Dendritic cell treated with granulocyte-macrophage colony-stimulating factor and Interleukin-4, amounts not matched to agents 40 ng/mL and 50 ng/mL, for 4 days (primary cell): ENCODE results near the gene FIGNL1.

Experiments used
- H3K27ac Mint-ChIP-seq: one replicate; pipeline ENCODE4 v1.8.0; 2022; ENCODE audit warnings: mild to moderate bottlenecking, mixed read lengths
- H3K27me3 Mint-ChIP-seq: one replicate; pipeline ENCODE4 v1.8.0; 2022; ENCODE audit warnings: mild to moderate bottlenecking, mixed read lengths
- H3K36me3 Mint-ChIP-seq: one replicate; pipeline ENCODE4 v1.8.0; 2022; ENCODE audit warnings: low read depth, mixed read lengths
- H3K4me1 Mint-ChIP-seq: one replicate; pipeline ENCODE4 v1.8.0; 2022; ENCODE audit warnings: low read depth, mixed read lengths
- H3K4me3 Mint-ChIP-seq: one replicate; pipeline ENCODE4 v1.8.0; 2022; ENCODE audit warnings: mild to moderate bottlenecking, moderate library complexity, mixed read lengths
- H3K9me3 Mint-ChIP-seq: one replicate; pipeline ENCODE4 v1.8.0; 2022; ENCODE audit warnings: mixed read lengths
- intact Hi-C: fragments of 100-400 bp; cut with micrococcal nuclease; formaldehyde crosslinking; loops from one replicate; pipeline ENCODE4 v1.15.0; 2022

The FIGNL1 gene

GRCh38 chr7:50411332-50411731 lies 38.8 kb downstream of the FIGNL1 start:
- Mint-ChIP-seq H3K9me3 (no peaks in the 10 kb centered on the region), H3K36me3 (peaks cover 12% of the 10 kb centered on the region), H3K27me3 (no peaks in the 10 kb centered on the region), H3K4me1 (peaks cover 99% of the 10 kb centered on the region), H3K4me3 (no peak overlapping the region), H3K27ac (peak overlapping the region; percentile 86)
- intact Hi-C loops, result loop anchor here (10.0 kb wide), 1 partner anchor 107 kb away; the partner anchor contains the start of gene IKZF1

- H3K4me1 Mint-ChIP-seq, result peaks cover 99% of the 10 kb centered on the region
- intact Hi-C loops, result loop anchor here (10.0 kb wide), 1 partner anchor 105 kb away; the partner anchor contains the start of gene IKZF1
- peak overlapping the region; percentile 86 for H3K27ac Mint-ChIP-seq
- H3K4me3 Mint-ChIP-seq, result peak overlapping the region; percentile 52
- no peaks in the 10 kb centered on the region for H3K27me3 Mint-ChIP-seq
- peaks cover 14% of the 10 kb centered on the region for H3K36me3 Mint-ChIP-seq
- no peaks in the 10 kb centered on the region for H3K9me3 Mint-ChIP-seq
These were observed 40.0 kb downstream of the FIGNL1 start for GRCh38 chr7:50409856-50410745.

GRCh38 chr7:50406935-50407334 lies 43.2 kb downstream of the FIGNL1 start:
- Mint-ChIP-seq H3K27me3 (no peaks in the 10 kb centered on the region), H3K9me3 (no peaks in the 10 kb centered on the region), H3K4me1 (peaks cover 90% of the 10 kb centered on the region), H3K4me3 (no peak overlapping the region), H3K36me3 (peaks cover 39% of the 10 kb centered on the region), H3K27ac (peak overlapping the region; percentile 25)
- intact Hi-C loops, result no loop called here

- H3K36me3 Mint-ChIP-seq, result peaks cover 52% of the 10 kb centered on the region
These were observed 44.9 kb downstream of the FIGNL1 start for GRCh38 chr7:50405221-50405620.

GRCh38 chr7:50404392-50404791 lies 45.8 kb downstream of the FIGNL1 start:
- H3K4me1 Mint-ChIP-seq, result peaks cover 77% of the 10 kb centered on the region
- intact Hi-C loops, result no loop called here
- H3K27me3 Mint-ChIP-seq, result no peaks in the 10 kb centered on the region
- no peak overlapping the region for H3K4me3 Mint-ChIP-seq
- no peaks in the 10 kb centered on the region for H3K9me3 Mint-ChIP-seq
- H3K36me3 Mint-ChIP-seq, result peaks cover 60% of the 10 kb centered on the region
- H3K27ac Mint-ChIP-seq, result no peak overlapping the region

More at GRCh38 chr7:50405221-50405620, 44.9 kb downstream of the FIGNL1 start:
- Mint-ChIP-seq H3K27ac (peak overlapping the region; percentile 25), H3K4me1 (peaks cover 86% of the 10 kb centered on the region), H3K27me3 (no peaks in the 10 kb centered on the region), H3K9me3 (no peaks in the 10 kb centered on the region), H3K4me3 (no peak overlapping the region)
- intact Hi-C loops, result no loop called here

GRCh38 chr7:50400114-50400513 lies 50.0 kb downstream of the FIGNL1 start:
- H3K36me3 Mint-ChIP-seq, result peaks cover 83% of the 10 kb centered on the region
- intact Hi-C loops, result no loop called here
- peaks cover 51% of the 10 kb centered on the region for H3K4me1 Mint-ChIP-seq
- no peak overlapping the region for H3K4me3 Mint-ChIP-seq
- H3K27me3 Mint-ChIP-seq, result no peaks in the 10 kb centered on the region
- no peaks in the 10 kb centered on the region for H3K9me3 Mint-ChIP-seq
- no peak overlapping the region for H3K27ac Mint-ChIP-seq

- Mint-ChIP-seq H3K4me1 (peaks cover 47% of the 10 kb centered on the region), H3K27me3 (no peaks in the 10 kb centered on the region), H3K36me3 (peaks cover 83% of the 10 kb centered on the region), H3K9me3 (no peaks in the 10 kb centered on the region), H3K4me3 (no peak overlapping the region), H3K27ac (no peak overlapping the region)
- intact Hi-C loops, result no loop called here
These were observed 50.5 kb downstream of the FIGNL1 start for GRCh38 chr7:50399635-50400034.

- Mint-ChIP-seq H3K4me3 (no peak overlapping the region), H3K27ac (no peak overlapping the region), H3K27me3 (no peaks in the 10 kb centered on the region), H3K36me3 (peaks cover 83% of the 10 kb centered on the region), H3K4me1 (peaks cover 45% of the 10 kb centered on the region), H3K9me3 (no peaks in the 10 kb centered on the region)
- intact Hi-C loops, result no loop called here
These were observed 50.9 kb downstream of the FIGNL1 start for GRCh38 chr7:50399206-50399605.

GRCh38 chr7:50397971-50398324 lies 52.2 kb downstream of the FIGNL1 start:
- Mint-ChIP-seq H3K36me3 (peaks cover 83% of the 10 kb centered on the region), H3K9me3 (no peaks in the 10 kb centered on the region), H3K4me3 (no peak overlapping the region), H3K4me1 (peaks cover 46% of the 10 kb centered on the region), H3K27me3 (no peaks in the 10 kb centered on the region), H3K27ac (peak overlapping the region; percentile 56)
- intact Hi-C loops, result no loop called here

- Mint-ChIP-seq H3K4me1 (peaks cover 51% of the 10 kb centered on the region), H3K4me3 (no peak overlapping the region), H3K36me3 (peaks cover 83% of the 10 kb centered on the region), H3K9me3 (no peaks in the 10 kb centered on the region), H3K27me3 (no peaks in the 10 kb centered on the region), H3K27ac (no peak overlapping the region)
- intact Hi-C loops, result no loop called here
These were observed 52.7 kb downstream of the FIGNL1 start for GRCh38 chr7:50397320-50397970.

GRCh38 chr7:50396856-50397255 lies 53.3 kb downstream of the FIGNL1 start:
- H3K9me3 Mint-ChIP-seq, result no peaks in the 10 kb centered on the region

GRCh38 chr7:50394315-50394714 lies 55.8 kb downstream of the FIGNL1 start:
- Mint-ChIP-seq H3K4me3 (no peak overlapping the region), H3K36me3 (peaks cover 83% of the 10 kb centered on the region), H3K9me3 (no peaks in the 10 kb centered on the region), H3K27me3 (no peaks in the 10 kb centered on the region), H3K4me1 (peaks cover 63% of the 10 kb centered on the region), H3K27ac (no peak overlapping the region)
- intact Hi-C loops, result no loop called here

More at GRCh38 chr7:50396856-50397255, 53.3 kb downstream of the FIGNL1 start:
- Mint-ChIP-seq H3K27ac (no peak overlapping the region), H3K4me1 (peaks cover 55% of the 10 kb centered on the region), H3K4me3 (no peak overlapping the region), H3K36me3 (peaks cover 83% of the 10 kb centered on the region), H3K27me3 (no peaks in the 10 kb centered on the region)
- intact Hi-C loops, result no loop called here
